ENCODE data around the gene MLEC.

The MLEC gene

DNA sequence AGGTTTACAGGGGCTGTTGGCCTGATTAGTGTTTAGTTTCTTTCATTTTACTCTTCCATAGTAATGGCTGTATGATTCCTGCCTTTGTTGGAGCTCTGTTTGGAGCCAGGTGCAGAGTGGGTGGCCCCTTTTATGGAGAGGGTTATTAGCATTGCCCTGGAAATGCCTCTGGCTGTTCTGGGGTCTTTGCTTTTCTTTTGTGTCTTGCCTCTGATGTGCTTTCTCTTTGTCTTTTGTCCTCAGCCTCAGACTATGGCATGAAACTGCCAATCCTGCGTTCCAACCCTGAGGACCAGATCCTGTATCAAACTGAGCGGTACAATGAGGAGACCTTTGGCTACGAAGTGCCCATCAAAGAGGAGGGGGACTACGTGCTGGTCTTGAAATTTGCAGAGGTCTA lies 6.9 kb downstream of the MLEC start:
- DNase-seq (ENCODE audit: low spot score), result no peak

DNA sequence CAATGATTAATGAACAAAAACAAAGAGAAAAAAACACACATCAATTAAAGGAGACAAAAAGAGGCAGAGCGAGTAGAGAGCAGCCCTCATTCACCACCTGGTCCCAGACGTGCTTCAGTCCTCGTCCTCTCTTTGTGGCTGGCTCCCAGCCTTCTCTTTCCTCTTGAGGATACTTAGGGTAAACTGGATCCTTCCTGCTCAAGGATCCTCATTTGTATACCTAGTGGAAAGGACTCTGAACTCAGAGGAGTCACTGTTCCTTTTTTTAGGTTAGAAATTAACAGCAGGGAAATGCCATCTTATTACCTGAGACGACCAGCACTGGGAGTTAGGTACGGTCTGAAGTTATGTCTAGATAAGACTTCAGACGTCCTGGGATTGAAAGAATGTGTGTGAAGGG lies 9.7 kb downstream of the MLEC start:
- DNase-seq (ENCODE audit: low spot score), result no peak

DNA sequence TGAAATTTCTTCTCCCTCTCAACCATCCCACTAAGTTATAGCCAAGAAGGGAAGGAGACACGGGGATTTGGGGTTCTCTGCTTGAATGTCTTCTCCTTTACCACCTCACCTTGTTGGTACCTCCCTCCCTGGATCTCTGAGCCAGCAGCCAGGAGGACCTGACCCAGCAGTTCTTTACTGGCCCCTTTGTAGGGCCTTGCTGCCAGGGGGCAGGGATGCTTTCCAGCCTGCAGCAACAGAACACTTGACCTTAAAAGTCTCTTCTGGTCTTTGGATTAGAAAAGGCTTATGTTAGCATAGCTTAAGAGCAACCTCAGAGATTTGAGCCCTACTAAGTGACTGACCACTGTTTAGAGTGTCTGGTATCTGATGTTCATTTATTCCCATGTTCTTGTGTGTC lies 10.4 kb downstream of the MLEC start:
- DNase-seq (ENCODE audit: low spot score), result no peak

DNA sequence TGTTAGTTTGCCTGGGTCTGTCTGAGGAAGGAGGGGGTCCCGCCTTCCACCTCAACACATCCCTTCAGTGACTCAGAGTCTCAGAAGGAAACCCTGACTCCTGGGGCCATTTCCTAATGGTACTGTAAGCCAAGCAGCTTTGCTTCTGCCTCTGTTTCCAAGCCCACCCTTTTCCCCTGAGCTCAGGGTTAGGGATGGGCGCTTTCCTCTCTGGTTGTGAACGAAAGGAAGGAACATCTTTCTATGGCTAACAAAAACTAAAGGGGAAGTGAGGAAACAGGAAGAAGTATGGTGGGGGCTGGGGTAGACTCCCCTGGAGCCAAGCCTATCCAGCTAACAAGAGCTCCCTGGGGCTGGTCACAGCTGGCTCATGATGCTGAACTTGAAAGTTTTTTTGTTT lies 11.7 kb downstream of the MLEC start:
- no peak for DNase-seq (ENCODE audit: low spot score)

DNA sequence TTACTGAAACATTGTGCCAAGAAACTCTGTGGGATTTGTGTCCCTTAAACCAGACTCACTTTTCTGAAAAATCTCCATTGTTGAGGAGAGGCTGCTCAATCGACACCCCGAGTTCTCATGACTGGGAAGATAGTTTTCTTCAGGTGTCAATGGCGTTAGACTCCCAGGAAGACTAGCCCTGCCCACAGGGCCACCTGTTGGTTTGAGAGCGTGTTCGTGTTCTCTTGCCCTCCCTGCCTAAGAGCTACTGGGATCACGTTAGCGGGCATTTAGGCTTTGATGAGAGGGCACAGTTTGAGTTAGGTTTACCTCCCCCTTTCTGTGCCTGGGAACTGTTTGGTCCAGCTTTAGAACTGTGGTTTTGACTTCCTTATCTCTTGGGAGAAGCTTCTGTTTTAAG lies 12.6 kb downstream of the MLEC start:
- no peak for DNase-seq (ENCODE audit: low spot score)

DNA sequence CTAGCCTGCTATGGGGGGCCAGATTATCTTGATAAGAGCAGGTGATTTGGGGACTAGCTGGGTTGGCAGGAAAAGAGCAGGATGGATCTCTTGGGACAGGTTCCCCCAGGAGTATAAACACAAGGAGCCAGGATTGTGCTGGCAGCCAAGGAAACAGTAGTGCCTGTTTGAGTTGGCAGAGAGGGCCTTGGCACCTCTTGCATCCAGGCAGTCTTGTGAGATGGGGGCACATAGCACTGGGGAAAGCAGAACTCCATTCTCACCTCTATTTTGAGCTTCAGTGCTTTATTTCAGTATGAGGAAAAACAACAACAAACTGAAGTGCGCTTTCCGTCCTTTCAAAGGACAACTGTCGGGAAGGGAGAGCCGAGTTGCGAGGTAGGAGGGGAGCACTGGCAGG lies 13.9 kb downstream of the MLEC start:
- no peak for DNase-seq (ENCODE audit: low spot score)

DNA sequence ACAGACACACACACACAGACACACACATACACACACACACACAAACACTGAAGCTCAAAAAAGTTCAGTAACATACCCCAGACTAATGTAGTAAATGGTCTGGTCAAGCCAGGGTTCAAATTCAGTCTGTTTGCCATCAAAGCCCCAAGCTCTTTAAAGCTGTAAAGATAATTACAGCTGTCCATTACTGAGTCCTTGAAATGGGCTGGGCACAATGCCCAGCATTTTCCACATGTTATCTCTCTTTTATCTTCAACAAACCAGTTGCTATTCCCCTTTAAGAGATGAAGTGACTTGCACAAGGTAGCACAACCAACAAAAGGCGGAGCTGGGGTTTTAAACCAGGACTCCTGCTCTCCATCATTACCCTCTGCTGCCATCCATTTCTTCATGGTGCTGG lies 15.7 kb downstream of the MLEC start:
- DNase-seq (ENCODE audit: low spot score), result no peak

DNA sequence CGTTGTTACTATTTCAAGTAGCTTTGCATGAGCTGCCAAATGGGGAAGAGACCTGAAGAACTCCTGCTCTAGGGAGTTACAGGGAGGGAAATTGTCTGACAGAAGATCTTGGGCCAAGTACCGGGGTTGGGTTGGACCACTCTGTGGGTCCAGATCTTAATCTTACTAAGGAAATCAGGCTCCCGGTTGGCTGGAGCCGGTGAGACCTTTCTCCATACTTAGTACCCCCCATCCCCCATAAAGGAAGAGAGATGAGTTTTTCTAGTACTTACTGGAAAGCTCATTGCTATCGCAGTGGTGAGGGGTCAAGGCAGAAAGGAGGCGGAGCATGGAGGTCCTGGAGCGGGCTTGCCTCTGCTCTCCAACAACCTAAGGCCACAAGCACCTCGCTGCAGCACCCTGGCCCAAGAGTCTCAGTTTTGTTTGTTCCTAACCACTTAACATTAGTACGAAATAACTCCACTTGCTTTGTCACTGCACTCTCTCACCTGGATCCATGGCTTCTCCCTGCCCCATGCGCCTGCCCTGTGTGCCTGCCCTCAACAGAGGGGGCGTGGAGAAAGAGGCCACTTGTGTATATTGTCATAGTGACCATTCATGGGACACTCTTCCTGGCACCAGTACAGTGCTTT lies 16.5 kb downstream of the MLEC start:
- no peak for DNase-seq (ENCODE audit: low spot score)

DNA sequence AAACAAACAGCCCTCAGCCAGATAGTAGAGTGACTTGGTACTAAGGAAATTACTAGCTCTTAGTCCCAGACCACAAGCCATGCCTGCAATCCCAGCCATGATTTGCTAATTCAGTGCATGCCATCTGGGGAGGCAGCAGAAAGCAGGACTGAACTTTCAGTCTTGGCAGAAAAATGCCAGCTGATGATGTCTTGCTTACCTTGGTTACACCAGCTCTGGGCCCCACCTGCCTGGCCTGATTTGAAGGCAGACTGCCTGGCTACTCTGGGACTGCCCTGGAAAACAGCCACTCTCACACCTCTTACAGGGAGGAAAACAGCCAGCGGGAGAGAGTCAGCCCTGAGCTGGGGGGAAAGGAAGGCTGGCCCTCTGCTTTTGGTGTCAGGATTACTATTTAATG lies 18.7 kb downstream of the MLEC start:
- no peak for DNase-seq (ENCODE audit: low spot score)

DNA sequence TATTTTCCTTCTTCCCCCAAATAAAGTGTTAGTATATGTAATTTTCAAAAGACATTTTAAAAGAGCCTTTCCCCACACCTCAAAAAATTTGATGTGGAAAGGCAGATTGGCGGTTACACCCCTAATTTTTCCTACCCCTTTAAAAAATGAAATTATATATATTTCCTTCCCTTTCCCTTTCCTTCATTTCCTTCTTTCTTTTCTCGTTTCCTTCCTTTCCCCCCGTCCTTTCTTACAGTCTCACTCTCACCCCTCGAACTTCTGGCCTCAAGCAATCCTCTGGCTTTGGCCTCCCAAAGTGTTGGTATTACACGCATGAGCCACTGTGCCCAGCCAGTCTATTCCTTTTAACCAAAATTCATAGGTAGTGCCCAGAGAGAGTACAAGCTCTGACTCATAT lies 19.1 kb downstream of the MLEC start:
- DNase-seq (ENCODE audit: low spot score), result no peak

DNA sequence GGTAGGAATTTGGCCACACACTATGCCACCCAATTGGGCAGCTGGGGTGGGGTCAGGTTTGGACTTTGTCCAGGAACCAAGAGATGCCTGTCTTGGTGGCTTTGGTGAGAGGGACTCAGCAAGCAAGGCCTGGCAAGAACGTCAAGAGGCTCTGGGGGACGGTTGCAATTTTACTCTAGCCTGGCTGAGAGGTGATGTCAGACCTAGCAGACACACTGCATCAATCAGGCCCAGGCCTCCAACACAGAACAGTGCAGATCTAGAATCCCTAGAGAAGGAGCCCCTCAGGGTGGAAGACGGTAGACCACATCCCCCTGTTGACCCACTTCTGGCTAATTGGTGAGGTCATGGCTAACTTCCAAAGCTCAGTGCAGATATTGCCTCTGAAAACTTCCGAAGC lies 21.7 kb downstream of the MLEC start:
- DNase-seq (ENCODE audit: low spot score), result no peak

DNA sequence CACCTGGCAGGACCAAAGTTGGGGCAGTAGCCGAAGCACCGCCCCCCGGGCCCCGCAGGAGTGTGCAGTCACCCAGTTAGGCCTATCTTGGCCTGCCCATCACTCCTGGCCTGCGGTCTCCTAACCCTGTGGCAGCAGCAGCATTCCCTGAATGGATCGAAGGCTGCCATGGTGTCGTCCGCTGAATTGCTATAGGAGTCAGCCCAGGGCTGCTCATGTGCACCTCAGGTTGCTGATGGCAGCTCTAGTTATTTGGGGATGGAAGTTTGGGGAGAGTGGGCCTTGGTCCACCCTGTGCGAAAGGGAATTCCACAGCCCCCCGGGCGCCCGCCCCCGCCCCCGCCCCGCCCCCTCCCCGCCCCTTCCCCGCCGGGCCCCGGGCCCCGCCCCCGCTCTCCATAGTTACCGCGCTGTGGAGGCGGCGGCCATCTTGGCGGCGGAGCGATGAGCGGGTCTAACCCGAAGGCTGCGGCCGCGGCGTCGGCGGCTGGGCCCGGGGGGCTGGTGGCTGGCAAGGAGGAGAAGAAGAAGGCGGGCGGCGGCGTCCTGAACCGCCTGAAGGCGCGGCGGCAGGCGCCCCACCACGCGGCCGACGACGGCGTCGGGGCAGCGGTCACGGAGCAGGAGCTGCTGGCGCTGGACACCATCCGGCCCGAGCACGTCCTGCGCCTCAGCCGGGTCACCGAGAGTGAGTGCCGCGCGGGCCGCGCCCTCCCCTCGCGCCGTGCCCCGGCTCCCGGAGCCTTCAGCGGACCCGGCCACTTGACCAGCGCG lies 23.3 kb downstream of the MLEC start, which contains the start of gene UNC119B:
UNC119B (plus strand) TSS at position 428 of the 774 bp plus-strand sequence; CDS start at position 445, 17 bp downstream.
- peak; percentile 95 for DNase-seq (ENCODE audit: low spot score)

DNA sequence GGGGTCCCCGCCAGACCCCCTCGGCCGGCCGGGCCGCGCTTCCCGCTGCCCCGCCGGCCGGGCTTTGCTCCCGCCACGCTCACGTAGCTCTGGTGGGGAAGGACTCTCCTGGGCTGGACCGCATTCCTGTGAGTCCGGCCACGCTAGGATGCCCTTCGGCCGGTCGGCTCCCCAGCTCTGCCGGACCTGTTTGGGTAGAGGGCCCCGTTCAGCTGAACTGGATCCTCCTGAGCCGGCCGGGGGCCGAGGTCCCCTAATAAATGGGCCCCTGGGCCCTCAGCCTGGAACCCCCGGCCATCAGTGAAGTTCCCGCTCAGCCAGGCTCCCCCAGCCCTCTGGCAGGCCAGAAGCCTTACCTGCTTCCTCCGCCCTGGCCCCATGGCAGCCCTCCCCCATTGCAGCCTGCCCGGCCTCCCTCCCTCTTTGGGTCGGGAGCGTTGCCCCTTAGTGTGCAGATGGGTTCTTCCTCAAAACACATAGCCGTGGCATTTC lies 23.9 kb downstream of the MLEC start:
- DNase-seq (ENCODE audit: low spot score), result peak; percentile 42

DNA sequence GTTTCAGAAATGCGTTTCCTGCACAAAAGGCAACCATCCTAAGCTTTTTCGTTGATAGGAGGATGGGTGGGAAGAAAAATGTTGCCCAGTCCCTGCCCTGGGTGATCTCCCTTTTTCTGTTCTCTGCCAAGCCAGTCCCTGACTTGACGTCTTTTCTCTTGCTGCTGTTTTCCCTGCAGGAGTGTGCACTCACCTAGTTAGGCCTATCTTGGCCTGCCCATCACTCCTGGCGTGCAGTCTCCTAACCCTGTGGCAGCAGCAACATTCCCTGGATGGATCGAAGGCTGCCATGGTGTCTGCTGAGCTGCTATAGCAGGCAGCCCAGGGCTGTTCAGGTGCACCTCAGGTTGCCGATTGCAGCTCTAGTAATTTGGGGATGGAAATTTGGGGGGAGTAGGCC lies 24.5 kb downstream of the MLEC start:
- DNase-seq (ENCODE audit: low spot score), result peak; percentile 15

DNA sequence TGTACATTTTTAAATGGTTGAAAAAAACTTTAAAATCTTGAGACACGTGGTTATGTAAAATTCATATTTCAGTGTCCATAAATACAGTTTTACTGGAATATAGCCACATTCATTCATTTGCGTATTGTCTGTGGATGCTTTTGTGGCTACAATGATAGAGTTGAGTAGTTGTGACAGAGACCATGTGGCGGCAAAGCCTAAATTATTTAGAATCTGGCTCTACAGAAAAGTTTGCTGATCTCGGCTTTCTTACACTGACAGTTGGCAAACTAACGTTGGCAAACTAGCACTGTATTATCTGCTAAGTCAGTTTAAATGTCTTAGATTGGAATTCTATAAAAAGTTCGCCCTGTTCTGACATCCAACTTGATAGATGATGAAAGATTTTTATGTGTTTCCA lies 25.7 kb downstream of the MLEC start:
- no peak for DNase-seq (ENCODE audit: low spot score)

DNA sequence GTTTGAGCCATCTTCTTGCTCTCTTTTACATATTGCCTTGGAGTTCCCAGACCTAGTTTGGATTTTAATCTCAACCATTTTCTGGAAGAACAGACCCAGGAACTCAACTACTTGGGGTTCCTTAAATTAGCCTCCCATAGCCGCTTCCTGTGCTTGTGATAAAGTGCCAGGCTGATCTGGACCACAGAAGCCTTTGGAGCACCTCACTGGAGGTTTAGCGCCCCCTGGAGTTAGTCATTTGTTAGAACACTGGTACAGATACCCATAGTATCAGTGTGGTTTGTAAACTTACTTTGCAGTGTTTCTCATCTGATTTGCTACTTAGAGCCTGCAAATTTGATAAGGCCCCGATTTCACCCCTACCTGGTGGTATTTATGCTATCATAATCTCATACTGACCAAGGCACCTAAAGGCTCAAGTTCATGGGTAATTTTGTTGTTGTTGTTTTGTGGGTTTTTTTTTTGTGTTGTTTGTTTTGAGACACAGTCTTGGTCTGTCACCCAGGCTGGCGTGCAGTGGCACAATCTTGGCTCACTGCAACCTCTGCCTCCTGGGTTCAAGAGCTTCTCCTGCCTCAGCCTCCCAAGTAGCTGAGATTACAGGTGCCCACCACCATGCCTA lies 27.0 kb downstream of the MLEC start:
- peak; percentile 86 for DNase-seq (ENCODE audit: low spot score)

DNA sequence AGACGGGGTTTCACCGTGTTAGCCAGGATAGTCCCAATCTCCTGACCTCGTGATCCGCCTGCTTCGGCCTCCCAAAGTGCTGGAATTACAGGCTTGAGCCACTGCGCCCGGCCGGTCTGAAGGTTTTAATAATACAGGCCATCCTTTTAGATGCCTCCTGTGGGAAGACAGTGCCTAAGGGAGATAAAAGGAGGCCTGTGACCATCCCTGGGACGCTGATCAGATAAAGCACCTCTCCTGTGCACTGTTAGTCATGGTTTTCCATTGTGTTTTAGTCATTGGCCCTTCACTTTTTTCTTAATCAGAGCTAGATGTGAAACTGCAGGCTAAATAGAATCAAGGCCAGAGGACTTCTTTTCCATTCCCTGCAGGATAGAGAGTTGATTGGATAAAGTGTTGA lies 31.1 kb downstream of the MLEC start:
- no peak for DNase-seq (ENCODE audit: low spot score)

DNA sequence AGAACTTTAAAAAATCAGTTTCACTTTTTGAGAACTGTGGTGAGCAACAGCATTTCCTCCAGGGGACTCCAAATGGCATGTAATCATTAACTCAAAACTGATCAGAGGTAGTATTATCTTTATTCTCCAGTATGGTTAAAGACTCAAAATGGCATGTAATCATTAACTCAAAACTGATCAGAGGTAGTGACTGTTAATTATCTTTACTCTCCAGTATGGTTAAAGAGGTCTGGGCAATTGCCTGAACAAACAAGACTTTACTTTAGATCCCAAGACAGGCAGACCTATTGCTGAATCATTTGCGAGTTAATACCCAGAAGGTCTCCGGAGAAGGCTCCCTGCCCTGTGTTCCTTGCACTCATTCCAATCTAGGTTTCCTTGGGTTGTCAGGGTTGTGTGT lies 32.1 kb downstream of the MLEC start:
- DNase-seq (ENCODE audit: low spot score), result no peak

DNA sequence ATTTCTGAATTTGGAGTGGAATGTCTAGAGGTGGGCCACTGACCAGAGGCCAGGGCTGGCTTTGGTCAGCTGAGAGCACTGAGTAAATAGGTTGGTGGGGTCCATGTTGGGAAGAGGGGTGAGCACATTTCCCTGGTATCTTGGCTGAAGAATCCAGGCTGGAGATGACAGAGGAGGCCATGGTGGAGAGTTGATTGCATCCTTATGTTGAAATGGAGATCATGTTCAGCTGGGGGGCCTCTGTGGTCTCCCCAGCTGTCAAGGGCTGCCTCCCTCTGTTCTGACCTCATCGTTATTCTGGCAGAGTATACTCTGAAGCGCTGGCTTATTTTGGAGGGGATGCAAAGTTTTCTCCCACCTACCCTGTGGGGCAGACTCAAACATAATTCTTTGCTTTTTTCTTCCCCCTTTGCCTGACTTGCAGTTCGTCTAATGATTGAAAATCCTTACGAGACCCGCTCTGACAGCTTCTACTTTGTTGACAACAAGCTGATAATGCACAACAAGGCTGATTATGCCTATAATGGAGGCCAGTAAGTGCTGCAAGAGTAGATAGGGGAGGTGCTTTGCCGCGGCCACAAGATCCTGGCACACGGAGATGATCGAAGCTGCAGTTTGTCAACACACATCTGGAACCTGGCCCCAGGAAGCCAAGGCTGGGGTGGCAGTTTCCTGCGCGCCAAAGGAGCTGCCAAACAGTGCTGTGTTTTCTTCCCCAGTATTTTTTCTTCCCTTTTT lies 32.7 kb downstream of the MLEC start:
- DNase-seq (ENCODE audit: low spot score), result no peak

DNA sequence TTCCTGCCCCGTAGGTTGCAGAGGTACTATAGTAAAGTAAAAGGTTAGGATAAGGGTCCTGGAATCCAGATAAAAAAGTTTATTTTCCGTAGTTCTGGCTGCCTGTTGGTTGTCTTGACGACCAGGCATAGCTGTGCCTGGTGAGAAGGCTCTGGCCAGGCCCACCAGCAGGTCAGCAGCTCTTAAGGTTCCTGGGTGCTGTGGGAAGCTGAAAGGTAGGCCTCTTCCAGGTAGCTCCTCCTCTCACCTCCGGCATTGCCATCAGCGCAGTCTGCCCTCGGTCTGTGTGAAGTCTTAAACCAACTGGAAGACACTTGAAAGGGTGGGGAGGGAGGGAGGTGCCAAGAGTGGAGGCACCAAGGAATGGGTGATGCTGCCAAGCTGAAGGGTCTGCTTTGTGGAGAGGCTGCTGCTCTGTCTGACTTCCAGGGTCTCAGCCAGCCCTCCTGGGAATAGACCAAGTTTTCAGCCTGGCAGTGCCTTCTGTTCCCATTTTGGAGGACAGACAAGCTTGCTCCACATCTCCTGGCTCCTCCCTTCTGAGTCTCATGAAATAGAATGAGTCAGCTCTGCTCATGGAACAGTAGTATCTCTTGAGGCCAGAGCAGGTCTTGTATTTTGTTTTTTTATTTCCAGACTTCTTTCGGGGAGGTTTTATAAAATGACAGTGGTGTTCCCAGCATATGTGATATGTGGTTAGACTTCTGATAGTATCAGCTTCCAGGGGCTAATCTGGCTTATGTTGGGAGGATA lies 33.5 kb downstream of the MLEC start:
- peak; percentile 83 for DNase-seq (ENCODE audit: low spot score)

DNA sequence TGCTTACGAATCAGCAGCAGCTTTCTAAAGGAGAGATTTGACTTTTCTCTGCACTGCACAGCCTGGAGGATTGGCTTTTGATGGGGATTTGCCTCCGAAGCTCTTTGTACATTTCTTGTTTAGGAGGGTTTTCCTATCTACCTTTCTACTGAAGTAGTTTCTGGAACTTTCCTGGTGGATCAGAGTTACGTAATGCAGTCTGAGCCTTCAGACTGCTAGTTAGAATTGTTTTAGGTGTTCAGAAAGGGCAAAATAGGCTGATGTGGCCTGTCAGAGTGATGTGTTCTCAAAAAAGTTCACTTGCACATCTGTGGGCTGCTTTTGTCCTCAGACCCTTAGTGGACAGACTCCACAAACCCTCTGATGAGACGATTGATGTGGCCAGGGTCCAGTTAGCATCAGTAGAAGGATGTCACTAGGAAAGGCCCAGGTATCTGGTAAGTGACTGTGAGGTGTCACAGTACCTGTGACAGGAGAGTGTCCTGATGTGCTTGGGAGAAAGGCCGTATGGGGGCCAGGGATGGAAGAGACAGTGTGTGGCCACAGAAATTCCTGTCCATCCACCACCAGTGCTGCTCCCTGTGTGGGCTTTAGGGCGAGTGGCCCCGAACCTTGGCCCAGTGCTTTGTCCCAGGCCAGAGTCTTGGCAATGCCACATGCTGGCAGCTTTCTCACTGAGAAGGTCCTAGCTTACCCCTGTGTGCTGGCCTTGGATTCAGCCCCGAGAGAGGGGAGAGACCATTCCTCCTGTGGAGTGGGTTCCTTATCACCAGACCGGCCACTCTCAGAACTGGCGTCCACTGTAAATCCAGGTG lies 34.2 kb downstream of the MLEC start:
- DNase-seq (ENCODE audit: low spot score), result no peak

Measured in GM03348 (cell line).